ENCODE results near the gene NCS1.

NCS1 gene

DNA sequence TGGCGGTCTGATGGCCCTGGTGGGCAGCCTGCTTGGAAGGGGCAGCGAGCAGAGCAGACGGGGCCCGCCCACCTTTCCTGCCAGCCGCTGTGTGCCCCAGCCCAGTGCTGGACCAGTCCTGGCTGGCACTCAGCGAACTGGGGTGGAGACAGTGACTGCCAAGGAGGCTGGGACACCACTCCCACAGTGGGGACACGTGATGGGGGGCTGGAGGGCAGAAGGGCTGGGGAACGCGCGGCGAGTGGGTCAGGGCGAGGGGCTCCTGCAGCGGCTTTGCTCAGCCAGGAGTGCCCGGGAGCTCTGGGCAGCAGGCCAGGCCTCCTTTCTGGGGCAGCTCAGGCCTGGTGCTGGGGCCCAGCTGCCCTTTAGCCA lies 19.5 kb downstream of the NCS1 start (continued):
- TF ChIP-seq, protein P1, sequence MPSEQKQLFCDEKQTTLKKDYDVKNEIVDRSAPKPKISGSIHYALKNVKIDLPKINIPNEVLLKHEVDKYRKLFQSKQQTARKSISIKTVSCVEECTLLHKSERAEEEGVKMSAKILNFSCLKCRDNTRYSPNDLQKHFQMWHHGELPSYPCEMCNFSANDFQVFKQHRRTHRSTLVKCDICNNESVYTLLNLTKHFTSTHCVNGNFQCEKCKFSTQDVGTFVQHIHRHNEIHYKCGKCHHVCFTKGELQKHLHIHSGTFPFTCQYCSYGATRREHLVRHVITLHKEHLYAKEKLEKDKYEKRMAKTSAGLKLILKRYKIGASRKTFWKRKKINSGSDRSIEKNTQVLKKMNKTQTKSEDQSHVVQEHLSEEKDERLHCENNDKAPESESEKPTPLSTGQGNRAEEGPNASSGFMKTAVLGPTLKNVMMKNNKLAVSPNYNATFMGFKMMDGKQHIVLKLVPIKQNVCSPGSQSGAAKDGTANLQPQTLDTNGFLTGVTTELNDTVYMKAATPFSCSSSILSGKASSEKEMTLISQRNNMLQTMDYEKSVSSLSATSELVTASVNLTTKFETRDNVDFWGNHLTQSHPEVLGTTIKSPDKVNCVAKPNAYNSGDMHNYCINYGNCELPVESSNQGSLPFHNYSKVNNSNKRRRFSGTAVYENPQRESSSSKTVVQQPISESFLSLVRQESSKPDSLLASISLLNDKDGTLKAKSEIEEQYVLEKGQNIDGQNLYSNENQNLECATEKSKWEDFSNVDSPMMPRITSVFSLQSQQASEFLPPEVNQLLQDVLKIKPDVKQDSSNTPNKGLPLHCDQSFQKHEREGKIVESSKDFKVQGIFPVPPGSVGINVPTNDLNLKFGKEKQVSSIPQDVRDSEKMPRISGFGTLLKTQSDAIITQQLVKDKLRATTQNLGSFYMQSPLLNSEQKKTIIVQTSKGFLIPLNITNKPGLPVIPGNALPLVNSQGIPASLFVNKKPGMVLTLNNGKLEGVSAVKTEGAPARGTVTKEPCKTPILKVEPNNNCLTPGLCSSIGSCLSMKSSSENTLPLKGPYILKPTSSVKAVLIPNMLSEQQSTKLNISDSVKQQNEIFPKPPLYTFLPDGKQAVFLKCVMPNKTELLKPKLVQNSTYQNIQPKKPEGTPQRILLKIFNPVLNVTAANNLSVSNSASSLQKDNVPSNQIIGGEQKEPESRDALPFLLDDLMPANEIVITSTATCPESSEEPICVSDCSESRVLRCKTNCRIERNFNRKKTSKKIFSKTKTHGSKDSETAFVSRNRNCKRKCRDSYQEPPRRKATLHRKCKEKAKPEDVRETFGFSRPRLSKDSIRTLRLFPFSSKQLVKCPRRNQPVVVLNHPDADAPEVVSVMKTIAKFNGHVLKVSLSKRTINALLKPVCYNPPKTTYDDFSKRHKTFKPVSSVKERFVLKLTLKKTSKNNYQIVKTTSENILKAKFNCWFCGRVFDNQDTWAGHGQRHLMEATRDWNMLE (tag by site-specific recombination; conservative IDR thresholded peaks at IDR 0.05; ENCODE audit: low read depth), result no peak
- TF ChIP-seq, protein P2, sequence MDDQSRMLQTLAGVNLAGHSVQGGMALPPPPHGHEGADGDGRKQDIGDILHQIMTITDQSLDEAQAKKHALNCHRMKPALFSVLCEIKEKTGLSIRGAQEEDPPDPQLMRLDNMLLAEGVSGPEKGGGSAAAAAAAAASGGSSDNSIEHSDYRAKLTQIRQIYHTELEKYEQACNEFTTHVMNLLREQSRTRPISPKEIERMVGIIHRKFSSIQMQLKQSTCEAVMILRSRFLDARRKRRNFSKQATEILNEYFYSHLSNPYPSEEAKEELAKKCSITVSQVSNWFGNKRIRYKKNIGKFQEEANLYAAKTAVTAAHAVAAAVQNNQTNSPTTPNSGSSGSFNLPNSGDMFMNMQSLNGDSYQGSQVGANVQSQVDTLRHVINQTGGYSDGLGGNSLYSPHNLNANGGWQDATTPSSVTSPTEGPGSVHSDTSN (CRISPR knock-in tag; IDR thresholded peaks at IDR 0.05), result no peak
- TF ChIP-seq, protein P3, sequence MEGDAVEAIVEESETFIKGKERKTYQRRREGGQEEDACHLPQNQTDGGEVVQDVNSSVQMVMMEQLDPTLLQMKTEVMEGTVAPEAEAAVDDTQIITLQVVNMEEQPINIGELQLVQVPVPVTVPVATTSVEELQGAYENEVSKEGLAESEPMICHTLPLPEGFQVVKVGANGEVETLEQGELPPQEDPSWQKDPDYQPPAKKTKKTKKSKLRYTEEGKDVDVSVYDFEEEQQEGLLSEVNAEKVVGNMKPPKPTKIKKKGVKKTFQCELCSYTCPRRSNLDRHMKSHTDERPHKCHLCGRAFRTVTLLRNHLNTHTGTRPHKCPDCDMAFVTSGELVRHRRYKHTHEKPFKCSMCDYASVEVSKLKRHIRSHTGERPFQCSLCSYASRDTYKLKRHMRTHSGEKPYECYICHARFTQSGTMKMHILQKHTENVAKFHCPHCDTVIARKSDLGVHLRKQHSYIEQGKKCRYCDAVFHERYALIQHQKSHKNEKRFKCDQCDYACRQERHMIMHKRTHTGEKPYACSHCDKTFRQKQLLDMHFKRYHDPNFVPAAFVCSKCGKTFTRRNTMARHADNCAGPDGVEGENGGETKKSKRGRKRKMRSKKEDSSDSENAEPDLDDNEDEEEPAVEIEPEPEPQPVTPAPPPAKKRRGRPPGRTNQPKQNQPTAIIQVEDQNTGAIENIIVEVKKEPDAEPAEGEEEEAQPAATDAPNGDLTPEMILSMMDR (tag by site-specific recombination; IDR thresholded peaks at IDR 0.05), result no peak
- TF ChIP-seq, protein P4, sequence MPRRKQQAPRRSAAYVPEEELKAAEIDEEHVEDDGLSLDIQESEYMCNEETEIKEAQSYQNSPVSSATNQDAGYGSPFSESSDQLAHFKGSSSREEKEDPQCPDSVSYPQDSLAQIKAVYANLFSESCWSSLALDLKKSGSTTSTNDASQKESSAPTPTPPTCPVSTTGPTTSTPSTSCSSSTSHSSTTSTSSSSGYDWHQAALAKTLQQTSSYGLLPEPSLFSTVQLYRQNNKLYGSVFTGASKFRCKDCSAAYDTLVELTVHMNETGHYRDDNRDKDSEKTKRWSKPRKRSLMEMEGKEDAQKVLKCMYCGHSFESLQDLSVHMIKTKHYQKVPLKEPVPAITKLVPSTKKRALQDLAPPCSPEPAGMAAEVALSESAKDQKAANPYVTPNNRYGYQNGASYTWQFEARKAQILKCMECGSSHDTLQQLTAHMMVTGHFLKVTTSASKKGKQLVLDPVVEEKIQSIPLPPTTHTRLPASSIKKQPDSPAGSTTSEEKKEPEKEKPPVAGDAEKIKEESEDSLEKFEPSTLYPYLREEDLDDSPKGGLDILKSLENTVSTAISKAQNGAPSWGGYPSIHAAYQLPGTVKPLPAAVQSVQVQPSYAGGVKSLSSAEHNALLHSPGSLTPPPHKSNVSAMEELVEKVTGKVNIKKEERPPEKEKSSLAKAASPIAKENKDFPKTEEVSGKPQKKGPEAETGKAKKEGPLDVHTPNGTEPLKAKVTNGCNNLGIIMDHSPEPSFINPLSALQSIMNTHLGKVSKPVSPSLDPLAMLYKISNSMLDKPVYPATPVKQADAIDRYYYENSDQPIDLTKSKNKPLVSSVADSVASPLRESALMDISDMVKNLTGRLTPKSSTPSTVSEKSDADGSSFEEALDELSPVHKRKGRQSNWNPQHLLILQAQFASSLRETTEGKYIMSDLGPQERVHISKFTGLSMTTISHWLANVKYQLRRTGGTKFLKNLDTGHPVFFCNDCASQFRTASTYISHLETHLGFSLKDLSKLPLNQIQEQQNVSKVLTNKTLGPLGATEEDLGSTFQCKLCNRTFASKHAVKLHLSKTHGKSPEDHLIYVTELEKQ (tag by site-specific recombination; IDR thresholded peaks at IDR 0.05; ENCODE audit: borderline replicate concordance), result no peak
- TF ChIP-seq, protein P5, sequence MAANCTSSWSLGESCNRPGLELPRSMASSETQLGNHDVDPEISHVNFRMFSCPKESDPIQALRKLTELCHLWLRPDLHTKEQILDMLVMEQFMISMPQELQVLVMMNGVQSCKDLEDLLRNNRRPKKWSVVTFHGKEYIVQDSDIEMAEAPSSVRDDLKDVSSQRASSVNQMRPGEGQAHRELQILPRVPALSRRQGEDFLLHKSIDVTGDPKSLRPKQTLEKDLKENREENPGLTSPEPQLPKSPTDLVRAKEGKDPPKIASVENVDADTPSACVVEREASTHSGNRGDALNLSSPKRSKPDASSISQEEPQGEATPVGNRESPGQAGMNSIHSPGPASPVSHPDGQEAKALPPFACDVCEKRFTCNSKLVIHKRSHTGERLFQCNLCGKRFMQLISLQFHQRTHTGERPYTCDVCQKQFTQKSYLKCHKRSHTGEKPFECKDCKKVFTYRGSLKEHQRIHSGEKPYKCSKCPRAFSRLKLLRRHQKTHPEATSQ (tag by site-specific recombination; IDR thresholded peaks at IDR 0.05), result no peak
- TF ChIP-seq ZNF10 (tag by site-specific recombination; IDR thresholded peaks at IDR 0.05), result no peak

DNA sequence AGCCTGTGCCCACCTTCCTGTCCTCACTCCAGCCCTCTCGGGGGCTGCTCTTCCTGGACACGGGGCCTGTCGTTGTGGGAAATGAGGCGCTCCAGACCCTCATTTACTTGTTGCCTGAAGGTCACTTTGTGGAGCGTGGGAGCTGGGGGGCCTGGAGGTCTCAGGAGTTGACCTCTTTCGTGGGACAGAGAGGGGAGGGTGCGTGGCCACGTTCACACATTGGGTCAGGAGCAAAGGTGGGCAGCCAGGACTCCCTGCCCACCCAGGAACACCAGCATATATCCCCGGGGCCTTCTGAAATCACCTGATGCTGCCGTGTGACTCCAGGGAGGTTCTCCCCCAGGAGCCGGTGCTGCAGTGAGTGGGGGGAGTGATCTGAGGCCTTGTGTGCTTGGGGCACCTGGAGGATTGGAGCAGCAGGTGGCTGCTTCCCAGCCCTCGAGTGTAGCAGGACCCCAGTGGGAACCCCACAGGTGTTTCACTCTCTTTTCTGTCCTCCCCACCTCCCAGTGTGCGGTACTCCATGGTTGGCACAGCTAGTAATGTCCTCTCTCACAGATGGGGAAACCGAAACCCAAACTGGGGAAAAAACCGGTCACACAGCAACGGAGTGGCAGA lies 20.3 kb downstream of the NCS1 start:
- Histone ChIP-seq H3K4me3 (ENCODE audit: low read depth, low read length) (no peak overlapping the region), H3K4me1 (ENCODE audit: control insufficient read depth, insufficient read depth, low read length) (peaks cover 3% of the 10 kb centered on the region), H3K36me3 (ENCODE audit: control insufficient read depth in 2 of 2, insufficient read depth in 1 of 2, low read length in 2 of 2) (no peaks in the 10 kb centered on the region), H3K9me3 (ENCODE audit: control insufficient read depth, insufficient read depth, low read depth, low read length) (no peaks in the 10 kb centered on the region), H3K27ac (ENCODE audit: extremely low read depth, low read depth, low read length) (no peak overlapping the region)
- ChIA-PET POLR2A (no interaction called here), CTCF (interaction anchor here (0.8 kb wide), 1 partner anchor 85 kb away, joined by 3 read pairs; no protein-coding TSS in a partner anchor)
- TF ChIP-seq ZNF76 (tag by site-specific recombination; IDR thresholded peaks at IDR 0.05; ENCODE audit: borderline replicate concordance, low read depth), result no peak
- TF ChIP-seq, protein P6, sequence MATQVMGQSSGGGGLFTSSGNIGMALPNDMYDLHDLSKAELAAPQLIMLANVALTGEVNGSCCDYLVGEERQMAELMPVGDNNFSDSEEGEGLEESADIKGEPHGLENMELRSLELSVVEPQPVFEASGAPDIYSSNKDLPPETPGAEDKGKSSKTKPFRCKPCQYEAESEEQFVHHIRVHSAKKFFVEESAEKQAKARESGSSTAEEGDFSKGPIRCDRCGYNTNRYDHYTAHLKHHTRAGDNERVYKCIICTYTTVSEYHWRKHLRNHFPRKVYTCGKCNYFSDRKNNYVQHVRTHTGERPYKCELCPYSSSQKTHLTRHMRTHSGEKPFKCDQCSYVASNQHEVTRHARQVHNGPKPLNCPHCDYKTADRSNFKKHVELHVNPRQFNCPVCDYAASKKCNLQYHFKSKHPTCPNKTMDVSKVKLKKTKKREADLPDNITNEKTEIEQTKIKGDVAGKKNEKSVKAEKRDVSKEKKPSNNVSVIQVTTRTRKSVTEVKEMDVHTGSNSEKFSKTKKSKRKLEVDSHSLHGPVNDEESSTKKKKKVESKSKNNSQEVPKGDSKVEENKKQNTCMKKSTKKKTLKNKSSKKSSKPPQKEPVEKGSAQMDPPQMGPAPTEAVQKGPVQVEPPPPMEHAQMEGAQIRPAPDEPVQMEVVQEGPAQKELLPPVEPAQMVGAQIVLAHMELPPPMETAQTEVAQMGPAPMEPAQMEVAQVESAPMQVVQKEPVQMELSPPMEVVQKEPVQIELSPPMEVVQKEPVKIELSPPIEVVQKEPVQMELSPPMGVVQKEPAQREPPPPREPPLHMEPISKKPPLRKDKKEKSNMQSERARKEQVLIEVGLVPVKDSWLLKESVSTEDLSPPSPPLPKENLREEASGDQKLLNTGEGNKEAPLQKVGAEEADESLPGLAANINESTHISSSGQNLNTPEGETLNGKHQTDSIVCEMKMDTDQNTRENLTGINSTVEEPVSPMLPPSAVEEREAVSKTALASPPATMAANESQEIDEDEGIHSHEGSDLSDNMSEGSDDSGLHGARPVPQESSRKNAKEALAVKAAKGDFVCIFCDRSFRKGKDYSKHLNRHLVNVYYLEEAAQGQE (tag by site-specific recombination; IDR thresholded peaks at IDR 0.05), result no peak
- TF ChIP-seq ZNF664 (tag by site-specific recombination; IDR thresholded peaks at IDR 0.05), result no peak
- TF ChIP-seq ZNF155 (tag by site-specific recombination; IDR thresholded peaks at IDR 0.05), result no peak
- peak; percentile 81 for TF ChIP-seq ZIC2 (tag by site-specific recombination; IDR thresholded peaks at IDR 0.05)
- no peak for TF ChIP-seq ZNF416 (tag by site-specific recombination; IDR thresholded peaks at IDR 0.05)
- TF ChIP-seq ZNF843 (tag by site-specific recombination; IDR thresholded peaks at IDR 0.05), result no peak
- TF ChIP-seq, protein P7, sequence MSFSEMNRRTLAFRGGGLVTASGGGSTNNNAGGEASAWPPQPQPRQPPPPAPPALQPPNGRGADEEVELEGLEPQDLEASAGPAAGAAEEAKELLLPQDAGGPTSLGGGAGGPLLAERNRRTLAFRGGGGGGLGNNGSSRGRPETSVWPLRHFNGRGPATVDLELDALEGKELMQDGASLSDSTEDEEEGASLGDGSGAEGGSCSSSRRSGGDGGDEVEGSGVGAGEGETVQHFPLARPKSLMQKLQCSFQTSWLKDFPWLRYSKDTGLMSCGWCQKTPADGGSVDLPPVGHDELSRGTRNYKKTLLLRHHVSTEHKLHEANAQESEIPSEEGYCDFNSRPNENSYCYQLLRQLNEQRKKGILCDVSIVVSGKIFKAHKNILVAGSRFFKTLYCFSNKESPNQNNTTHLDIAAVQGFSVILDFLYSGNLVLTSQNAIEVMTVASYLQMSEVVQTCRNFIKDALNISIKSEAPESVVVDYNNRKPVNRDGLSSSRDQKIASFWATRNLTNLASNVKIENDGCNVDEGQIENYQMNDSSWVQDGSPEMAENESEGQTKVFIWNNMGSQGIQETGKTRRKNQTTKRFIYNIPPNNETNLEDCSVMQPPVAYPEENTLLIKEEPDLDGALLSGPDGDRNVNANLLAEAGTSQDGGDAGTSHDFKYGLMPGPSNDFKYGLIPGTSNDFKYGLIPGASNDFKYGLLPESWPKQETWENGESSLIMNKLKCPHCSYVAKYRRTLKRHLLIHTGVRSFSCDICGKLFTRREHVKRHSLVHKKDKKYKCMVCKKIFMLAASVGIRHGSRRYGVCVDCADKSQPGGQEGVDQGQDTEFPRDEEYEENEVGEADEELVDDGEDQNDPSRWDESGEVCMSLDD (tag by site-specific recombination; IDR thresholded peaks at IDR 0.05), result no peak
